IPS DF 19.7 (cell line): ENCODE measurements around the gene OR51B2.
A peak's percentile ranks its signal among the peaks of the same experiment; 100 is the strongest.
"Not testable (repeated sequence)": the region's sequence is repeated elsewhere in the genome, so short reads cannot be mapped to it uniquely, and the experiment has no call there.

Experiments used
- DNase-seq: peaks from one replicate; pipeline ENCODE4 v3.0.0-alpha.2; 2013; ENCODE audit warnings: low read depth, low spot score

OR51B2 gene

GRCh38 chr11:5310423-5310822, 13.7 kb downstream of the OR51B2 start:
- DNase-seq, result no peak

GRCh38 chr11:5307256-5308019, 16.7 kb downstream of the OR51B2 start:
- no peak for DNase-seq

- no peak for DNase-seq
These were observed 20.1 kb downstream of the OR51B2 start for GRCh38 chr11:5304046-5304445.

GRCh38 chr11:5303626-5304025, 20.5 kb downstream of the OR51B2 start:
- no peak for DNase-seq

GRCh38 chr11:5301846-5302245, 22.3 kb downstream of the OR51B2 start, which contains the start of gene OR51B4:
TSS of gene OR51B4 (minus strand) at chr11:5301946. CDS start at chr11:5301946, 0 bp downstream.
- no peak for DNase-seq

- no peak for DNase-seq
These were observed 23.8 kb downstream of the OR51B2 start for GRCh38 chr11:5300251-5300650.

- no peak for DNase-seq
These were observed 25.6 kb downstream of the OR51B2 start for GRCh38 chr11:5298451-5298850.

GRCh38 chr11:5297721-5298323, 26.3 kb downstream of the OR51B2 start:
- DNase-seq, result no peak

- not testable (repeated sequence) for DNase-seq
These were observed 29.6 kb downstream of the OR51B2 start for GRCh38 chr11:5294342-5294995.

- DNase-seq, result no peak
These were observed 31.1 kb downstream of the OR51B2 start for GRCh38 chr11:5293028-5293427.

- peak; percentile 23 for DNase-seq
These were observed 32.8 kb downstream of the OR51B2 start for GRCh38 chr11:5291207-5291838.

- DNase-seq, result no peak
These were observed 34.0 kb downstream of the OR51B2 start for GRCh38 chr11:5290106-5290505.

- DNase-seq, result no peak
These were observed 34.4 kb downstream of the OR51B2 start for GRCh38 chr11:5289696-5290095.

- DNase-seq, result no peak
These were observed 35.1 kb downstream of the OR51B2 start for GRCh38 chr11:5288906-5289550.

- no peak for DNase-seq
These were observed 35.8 kb downstream of the OR51B2 start for GRCh38 chr11:5288108-5288905.

GRCh38 chr11:5286901-5287300, 37.2 kb downstream of the OR51B2 start:
- no peak for DNase-seq

- no peak for DNase-seq
These were observed 37.7 kb downstream of the OR51B2 start for GRCh38 chr11:5286351-5286750.

- no peak for DNase-seq
These were observed 38.3 kb downstream of the OR51B2 start for GRCh38 chr11:5285703-5286340.

GRCh38 chr11:5284637-5285036, 39.5 kb downstream of the OR51B2 start:
- DNase-seq, result no peak

- DNase-seq, result no peak
These were observed 40.2 kb downstream of the OR51B2 start for GRCh38 chr11:5283882-5284281.
